HepG2 (cell line): ENCODE measurements around the gene ELAVL4. TPM values are rescaled to one million over a fixed set of nuclear protein-coding genes. Genes with fewer than 3 reads are reported as not detected.

Source experiments
- ATAC-seq: fragments of 200-7000 bp; cut with Tn5 transposase; 3 replicates; pipeline ENCODE4 v1.9.1; 2020; ENCODE audit warnings: mild to moderate bottlenecking, moderate library complexity
- BruUV-seq: library from RNA; stranded (reverse); fragments of 400-500 nt; replicated peaks from 2 replicates; lab custom pipeline; 2021; lab: Mats Ljungman, UMichigan
- CTCF ChIA-PET: fragments of 300-600 bp; formaldehyde crosslinking; extraction: SDS; loops from one replicate; lab custom pipeline; 2021; ENCODE audit warnings: low total read pairs, inconsistent platforms, low intra/inter-chr PET ratio; lab: Yijun Ruan, JAX
- POLR2A ChIA-PET: fragments of 350-600 bp; sonication (Branson Sonifier 250); formaldehyde crosslinking; loops from one replicate; lab custom pipeline; 2020; ENCODE audit warnings: antibody characterized with exemption, inconsistent platforms; lab: Yijun Ruan, JAX
- DNase-seq: peaks from one replicate; pipeline ENCODE4 v3.0.0-alpha.2; 2015; ENCODE audit warnings: low spot score
- FAIRE-seq: peaks from 3 replicates; lab custom pipeline; 2011; peaks lifted over from hg19 to GRCh38; lab: Jason Lieb, UNC
- H2AFZ ChIP-seq: one replicate; pipeline ENCODE4 v1.6.1; 2011; ENCODE audit warnings: low read length, inconsistent platforms
- H3K27ac ChIP-seq: fragments of 300-600 bp; 3 replicates; pipeline ENCODE4 v1.8.0; 2011; ENCODE audit warnings: mixed run types, mild to moderate bottlenecking, mixed read lengths, low read length, inconsistent platforms; ENCODE audit not compliant: insufficient read depth; ENCODE audit errors: extremely low read length
- H3K27me3 ChIP-seq, 2 experiments: fragments of 200-600 bp in 1 of 2; 2 replicates in 1 of 2; 3 replicates in 1 of 2; pipeline versions ENCODE4 v1.6.0 to v1.8.0; 2011; ENCODE audit warnings: low read length in 2 of 2, mild to moderate bottlenecking in 2 of 2, moderate library complexity in 2 of 2, inconsistent platforms in 1 of 2; ENCODE audit not compliant: insufficient read depth in 2 of 2, control insufficient read depth in 1 of 2
- H3K36me3 ChIP-seq, 2 experiments: fragments of 200-600 bp in 1 of 2; replicated peaks in 1 of 2; 2 replicates in 1 of 2; 3 replicates in 1 of 2; pipeline versions ENCODE4 v1.5.1 to v1.8.0; 2011; ENCODE audit warnings: low read length in 2 of 2, inconsistent platforms in 1 of 2; ENCODE audit not compliant: insufficient read depth in 2 of 2, control insufficient read depth in 1 of 2
- H3K4me1 ChIP-seq: 2 replicates; pipeline ENCODE4 v1.5.1; 2012; ENCODE audit warnings: low read length, inconsistent platforms; ENCODE audit not compliant: insufficient read depth
- H3K4me2 ChIP-seq: 2 replicates; pipeline ENCODE4 v1.6.0; 2011; ENCODE audit warnings: low read depth, low read length, inconsistent platforms
- H3K4me3 ChIP-seq, 3 experiments: fragments of 200-600 bp in 1 of 3; sonication (generic), shearing (Covaris generic) in 1 of 3; replicated peaks in 1 of 3; 2 replicates each; pipeline ENCODE4 v1.5.1; 2011 to 2016; ENCODE audit warnings: low read length in 3 of 3, inconsistent platforms in 2 of 3, low read depth in 2 of 3, mild to moderate bottlenecking in 2 of 3, control low read depth in 1 of 3, mixed read lengths in 1 of 3; ENCODE audit not compliant: insufficient read depth in 1 of 3
- H3K79me2 ChIP-seq: one replicate; pipeline ENCODE4 v1.6.1; 2011; ENCODE audit warnings: low read length, inconsistent platforms; ENCODE audit not compliant: insufficient read depth
- H3K9ac ChIP-seq: 2 replicates; pipeline ENCODE4 v1.6.0; 2011; ENCODE audit warnings: mild to moderate bottlenecking, low read depth, low read length, inconsistent platforms; ENCODE audit not compliant: insufficient read depth
- H3K9me3 ChIP-seq: 2 replicates; pipeline ENCODE4 v1.5.1; 2012; ENCODE audit warnings: mild to moderate bottlenecking, low read length
- H4K20me1 ChIP-seq: 2 replicates; pipeline ENCODE4 v1.6.0; 2011; ENCODE audit warnings: inconsistent platforms, mild to moderate bottlenecking, low read length, moderate library complexity; ENCODE audit not compliant: insufficient read depth
- HNF4G ChIP-seq, 2 experiments: sonication (generic) in 1 of 2; formaldehyde crosslinking in 1 of 2; IDR thresholded peaks; 2 replicates each; pipeline versions ENCODE4 v1.4.0 to v1.6.1; 2011 to 2020; ENCODE audit warnings: borderline replicate concordance in 2 of 2, low read depth in 2 of 2, mild to moderate bottlenecking in 2 of 2, low read length in 1 of 2, missing genetic modification reagents in 1 of 2, moderate library complexity in 1 of 2
- HNRNPH1 ChIP-seq: fragments of 200-400 bp; formaldehyde crosslinking; optimal IDR thresholded peaks from 2 replicates; pipeline ENCODE3; 2017; ENCODE audit warnings: mild to moderate bottlenecking, low read depth, low read length
- MAZ ChIP-seq, 2 experiments: sonication (generic) in 1 of 2; formaldehyde crosslinking in 1 of 2; IDR thresholded peaks; 2 replicates each; pipeline versions ENCODE4 v1.5.0 to v1.6.1; 2012 to 2020; ENCODE audit warnings: low read depth in 2 of 2, mild to moderate bottlenecking in 2 of 2, borderline replicate concordance in 1 of 2, improper control_type of control experiment in 1 of 2, low read length in 1 of 2, missing genetic modification reagents in 1 of 2, moderate library complexity in 1 of 2
- PAWR ChIP-seq: sonication (generic); formaldehyde crosslinking; IDR thresholded peaks from 2 replicates; pipeline ENCODE4 v1.4.0; 2020; ENCODE audit warnings: missing genetic modification reagents, mild to moderate bottlenecking, borderline replicate concordance
- TRIM24 ChIP-seq: sonication (generic); formaldehyde crosslinking; IDR thresholded peaks from 2 replicates; pipeline ENCODE4 v1.8.0; 2022; ENCODE audit warnings: mild to moderate bottlenecking, missing genetic modification reagents
- ZZZ3 ChIP-seq: sonication (generic); formaldehyde crosslinking; IDR thresholded peaks from 2 replicates; pipeline ENCODE4 v1.4.0; 2020; ENCODE audit warnings: missing genetic modification reagents, mild to moderate bottlenecking, borderline replicate concordance
- WGBS: methylation state at CpG from one replicate; pipeline ENCODE4 v1.1.6; 2017; ENCODE audit warnings: low lambda C conversion rate; 5-methylcytosine and 5-hydroxymethylcytosine counted together
- in situ Hi-C: cut with HindIII; loops from 2 replicates; pipeline ENCODE4 v1.10.0; 2017; ENCODE audit warnings: low pct_unique_long_range_greater_than_20kb; ENCODE audit not compliant: extremely low pct_ligation_motif_present
- intact Hi-C: fragments of 100-400 bp; cut with micrococcal nuclease; formaldehyde crosslinking; loops from one replicate; pipeline ENCODE4 v1.10.0; 2022; ENCODE audit not compliant: unreplicated experiment
- polyA plus RNA-seq, 8 experiments: library from polyadenylated mRNA; depleted of rRNA in 3 of 8; stranded (reverse) in 7 of 8; unstranded in 1 of 8; fragments of >200 nt; fragmentation: Illumina TruSeq in 4 of 8; extraction: Trizol in 4 of 8; gene quantifications; 2 replicates each; pipeline versions ENCODE4 v1.2.1 to v1.2.3, GENCODE V29; 2011 to 2016; ENCODE audit warnings: low read depth in 4 of 8, missing spikeins in 1 of 8, mixed read lengths in 1 of 8; ENCODE audit not compliant: insufficient read depth in 1 of 8
- total RNA-seq, 5 experiments: library from RNA; depleted of rRNA; stranded (reverse); fragments of >200 nt; fragmentation: Illumina TruSeq; extraction: Trizol; gene quantifications; 2 replicates each; pipeline ENCODE4 v1.2.3, GENCODE V29; 2016; ENCODE audit warnings: low read depth in 1 of 5
- TF ChIP-seq, protein P1 (sequence below): IDR thresholded peaks from 2 replicates; pipeline ENCODE4 v1.6.1; 2016
- TF ChIP-seq, protein P2 (sequence below): sonication (generic); formaldehyde crosslinking; IDR thresholded peaks from 2 replicates; pipeline ENCODE4 v1.4.0; 2020; ENCODE audit warnings: missing genetic modification reagents

ELAVL4 gene
- total and polyA plus RNA-seq, 2 of the 13 experiments (the other 11 are each of a cell fraction or from before 2014, with no cell fraction given) = not detected

DNA sequence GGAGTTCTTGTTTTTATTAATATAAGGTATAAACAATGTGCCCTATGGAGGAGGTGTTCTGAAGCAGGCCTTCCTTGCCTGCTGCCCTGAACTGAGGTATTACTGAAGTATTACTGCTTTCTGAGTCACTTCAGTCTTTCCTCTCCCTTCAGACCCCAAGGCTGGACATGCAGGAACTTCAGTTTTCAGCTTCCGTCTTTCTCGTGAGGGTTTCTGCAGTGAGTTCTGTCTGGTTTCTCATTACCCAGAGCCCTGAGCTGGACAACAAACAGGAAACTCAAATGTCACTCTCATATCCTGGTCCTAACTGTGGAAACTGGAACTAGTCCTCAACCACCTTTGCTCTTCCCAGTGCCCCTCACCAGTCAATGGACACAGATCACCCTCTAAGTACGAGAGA lies 46.8 kb downstream of the ELAVL4 start:
- Histone ChIP-seq H3K4me3 (no peak overlapping the region), H3K79me2 (no peaks in the 10 kb centered on the region), H3K4me1 (no peaks in the 10 kb centered on the region), H3K9me3 (no peaks in the 10 kb centered on the region), H2AFZ (no peak overlapping the region), H3K4me2 (no peak overlapping the region), H3K27me3 (no peaks in the 10 kb centered on the region; a peak in 1 of 5 replicates), H4K20me1 (no peaks in the 10 kb centered on the region), H3K36me3 (no peaks in the 10 kb centered on the region), H3K9ac (no peak overlapping the region), H3K27ac (no peak overlapping the region)
- ChIA-PET POLR2A (no interaction called here), CTCF (no interaction called here)
- no peak for FAIRE-seq
- BruUV-seq = no TSS peak
- WGBS = 0% methylated on average over 3 of the region's 3 CpGs
- in situ Hi-C loops (no loop called here), intact Hi-C loops (no loop called here)
- TF ChIP-seq, protein P1, sequence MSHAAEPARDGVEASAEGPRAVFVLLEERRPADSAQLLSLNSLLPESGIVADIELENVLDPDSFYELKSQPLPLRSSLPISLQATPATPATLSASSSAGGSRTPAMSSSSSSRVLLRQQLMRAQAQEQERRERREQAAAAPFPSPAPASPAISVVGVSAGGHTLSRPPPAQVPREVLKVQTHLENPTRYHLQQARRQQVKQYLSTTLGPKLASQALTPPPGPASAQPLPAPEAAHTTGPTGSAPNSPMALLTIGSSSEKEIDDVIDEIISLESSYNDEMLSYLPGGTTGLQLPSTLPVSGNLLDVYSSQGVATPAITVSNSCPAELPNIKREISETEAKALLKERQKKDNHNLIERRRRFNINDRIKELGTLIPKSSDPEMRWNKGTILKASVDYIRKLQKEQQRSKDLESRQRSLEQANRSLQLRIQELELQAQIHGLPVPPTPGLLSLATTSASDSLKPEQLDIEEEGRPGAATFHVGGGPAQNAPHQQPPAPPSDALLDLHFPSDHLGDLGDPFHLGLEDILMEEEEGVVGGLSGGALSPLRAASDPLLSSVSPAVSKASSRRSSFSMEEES (CRISPR knock-in tag) = no peak
- TF ChIP-seq HNRNPH1 (no peak), MAZ (IDR thresholded peaks at IDR 0.05; ENCODE audit: borderline replicate concordance, low read depth, low read length) (no peak), MAZ (CRISPR knock-in tag; IDR thresholded peaks at IDR 0.05; ENCODE audit: low read depth) (no peak), PAWR (CRISPR knock-in tag) (no peak), HNF4G (IDR thresholded peaks at IDR 0.05; ENCODE audit: borderline replicate concordance, low read depth, low read length) (no peak), HNF4G (CRISPR knock-in tag; IDR thresholded peaks at IDR 0.05; ENCODE audit: borderline replicate concordance, low read depth) (no peak), ZZZ3 (CRISPR knock-in tag) (no peak), TRIM24 (CRISPR knock-in tag) (no peak)
- TF ChIP-seq, protein P2, sequence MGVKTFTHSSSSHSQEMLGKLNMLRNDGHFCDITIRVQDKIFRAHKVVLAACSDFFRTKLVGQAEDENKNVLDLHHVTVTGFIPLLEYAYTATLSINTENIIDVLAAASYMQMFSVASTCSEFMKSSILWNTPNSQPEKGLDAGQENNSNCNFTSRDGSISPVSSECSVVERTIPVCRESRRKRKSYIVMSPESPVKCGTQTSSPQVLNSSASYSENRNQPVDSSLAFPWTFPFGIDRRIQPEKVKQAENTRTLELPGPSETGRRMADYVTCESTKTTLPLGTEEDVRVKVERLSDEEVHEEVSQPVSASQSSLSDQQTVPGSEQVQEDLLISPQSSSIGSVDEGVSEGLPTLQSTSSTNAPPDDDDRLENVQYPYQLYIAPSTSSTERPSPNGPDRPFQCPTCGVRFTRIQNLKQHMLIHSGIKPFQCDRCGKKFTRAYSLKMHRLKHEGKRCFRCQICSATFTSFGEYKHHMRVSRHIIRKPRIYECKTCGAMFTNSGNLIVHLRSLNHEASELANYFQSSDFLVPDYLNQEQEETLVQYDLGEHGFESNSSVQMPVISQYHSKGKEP (CRISPR knock-in tag) = no peak
- ATAC-seq = no peak
- no peak for DNase-seq
